Bronchial epithelial cell (primary cell): ENCODE measurements around the gene GRIA1. TPM values are rescaled to one million over a fixed set of nuclear protein-coding genes. Genes with fewer than 3 reads are reported as not detected.

Experiments
- DNase-seq: peaks from one replicate; pipeline ENCODE4 v3.0.0-alpha.2; 2010; ENCODE audit warnings: low read depth
- FAIRE-seq: peaks from 2 replicates; lab custom pipeline; 2011; peaks lifted over from hg19 to GRCh38; lab: Jason Lieb, UNC
- H3K27me3 ChIP-seq: 2 replicates; pipeline ENCODE4 v1.5.1; 2011; ENCODE audit warnings: low read length; ENCODE audit not compliant: control insufficient read depth, insufficient read depth
- H3K36me3 ChIP-seq: 2 replicates; pipeline ENCODE4 v1.5.1; 2011; ENCODE audit warnings: low read length; ENCODE audit not compliant: control insufficient read depth, insufficient read depth
- H3K4me3 ChIP-seq: 2 replicates; pipeline ENCODE4 v1.5.1; 2011; ENCODE audit warnings: mild to moderate bottlenecking, low read depth, low read length, control low read depth
- CTCF ChIP-seq: IDR thresholded peaks from 2 replicates; pipeline ENCODE4 v1.5.1; 2011; ENCODE audit warnings: mild to moderate bottlenecking, moderate library complexity, low read length, control low read depth, inconsistent platforms; ENCODE audit not compliant: insufficient read depth, severe bottlenecking
- total RNA-seq: library from RNA; depleted of rRNA; stranded (reverse); fragments of >200 nt; gene quantifications from 2 replicates; pipeline ENCODE4 v1.2.1, GENCODE V29; 2014

Gene GRIA1
- total RNA-seq, 1 donor from 2014 or later = not detected

- FAIRE-seq = no peak
- Histone ChIP-seq H3K36me3 (no peaks in the 10 kb centered on the region), H3K4me3 (no peak overlapping the region), H3K27me3 (no peaks in the 10 kb centered on the region)
- no peak for TF ChIP-seq CTCF
- DNase-seq = no peak
Measured at GRCh38 chr5:153513156-153513555, 22.7 kb downstream of the GRIA1 start.

DNA sequence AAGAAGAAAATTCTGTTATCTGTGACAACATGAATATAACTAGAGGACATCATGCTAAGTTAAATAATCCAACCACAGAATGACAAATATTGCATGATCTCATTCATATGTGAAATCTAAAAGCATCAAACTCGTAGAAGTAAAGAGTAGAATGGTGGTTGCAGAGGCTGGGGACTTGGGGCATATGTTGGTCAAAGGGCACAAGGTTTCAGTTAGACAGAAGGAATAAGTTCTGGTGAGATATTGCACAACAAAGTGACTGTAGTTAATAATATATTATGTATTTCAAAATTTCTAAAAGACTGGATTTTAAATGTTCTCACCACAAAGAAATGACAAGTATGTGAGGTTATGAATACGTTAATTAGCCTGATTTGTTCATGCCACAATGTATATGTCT, 24.8 kb downstream of the GRIA1 start:
- TF ChIP-seq CTCF = no peak
- no peak for DNase-seq
- no peak for FAIRE-seq

DNA sequence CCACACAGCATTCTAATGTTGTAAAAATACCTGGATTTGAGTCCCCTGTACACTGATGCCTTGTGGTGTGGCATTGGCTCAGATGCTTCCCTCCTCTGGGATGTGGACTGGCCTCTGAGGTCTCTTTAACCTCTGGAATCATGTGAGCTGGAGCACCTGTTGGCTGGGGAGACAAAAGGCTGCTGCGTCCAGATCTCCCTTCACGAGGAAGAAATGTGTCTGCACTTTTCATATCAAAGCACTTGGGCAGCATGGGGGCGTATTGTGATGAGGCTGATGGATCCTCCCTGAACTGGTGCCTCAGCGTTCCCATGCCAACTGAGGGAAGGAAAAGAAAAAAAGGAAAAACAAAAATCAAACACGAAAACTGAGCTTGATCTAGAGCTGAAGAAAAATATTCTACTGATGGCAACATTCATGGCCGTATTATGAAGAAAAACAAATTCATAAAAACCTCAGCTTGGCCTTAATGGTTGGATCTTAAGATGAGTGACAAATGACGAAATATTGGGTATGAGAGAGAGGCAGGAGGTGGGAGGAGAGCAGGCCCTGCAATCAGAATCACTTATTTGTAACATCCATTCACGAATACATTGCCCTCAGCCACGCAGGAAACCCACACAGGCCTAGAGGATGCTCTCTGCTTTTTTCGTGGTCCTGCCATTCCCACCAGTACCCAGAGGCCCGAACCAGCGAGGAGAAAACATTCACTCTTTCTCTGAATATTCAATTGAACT, 26.2 kb downstream of the GRIA1 start:
- Histone ChIP-seq H3K36me3 (no peaks in the 10 kb centered on the region), H3K4me3 (no peak overlapping the region), H3K27me3 (no peaks in the 10 kb centered on the region)
- DNase-seq (no peak), FAIRE-seq (no peak)
- TF ChIP-seq CTCF = no peak

More for the DNA sequence above, 24.8 kb downstream of the GRIA1 start:
- H3K36me3 ChIP-seq = no peaks in the 10 kb centered on the region
- no peak overlapping the region for H3K4me3 ChIP-seq
- no peaks in the 10 kb centered on the region for H3K27me3 ChIP-seq

DNA sequence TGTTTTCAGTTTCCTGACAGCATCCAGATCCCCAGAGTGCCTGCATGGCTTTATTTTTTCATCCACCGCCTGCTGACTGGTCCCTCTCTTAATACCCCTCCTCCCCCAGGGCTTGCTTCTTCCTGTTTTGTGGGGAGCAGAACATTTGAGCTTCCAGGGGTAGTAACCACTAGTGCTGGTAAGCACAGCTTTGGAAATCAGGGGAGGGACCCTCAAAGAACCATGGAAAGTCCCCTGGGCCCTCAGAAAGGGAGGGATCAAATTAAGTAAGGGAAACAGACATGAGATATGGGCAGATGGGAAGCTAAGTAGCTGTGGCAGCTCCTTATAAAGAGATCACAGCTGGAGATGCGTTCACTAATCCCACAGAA, 26.8 kb downstream of the GRIA1 start:
- no peak for FAIRE-seq
- DNase-seq = no peak
- H3K36me3 ChIP-seq = no peaks in the 10 kb centered on the region
- no peak for TF ChIP-seq CTCF
- no peaks in the 10 kb centered on the region for H3K27me3 ChIP-seq
- no peak overlapping the region for H3K4me3 ChIP-seq

DNA sequence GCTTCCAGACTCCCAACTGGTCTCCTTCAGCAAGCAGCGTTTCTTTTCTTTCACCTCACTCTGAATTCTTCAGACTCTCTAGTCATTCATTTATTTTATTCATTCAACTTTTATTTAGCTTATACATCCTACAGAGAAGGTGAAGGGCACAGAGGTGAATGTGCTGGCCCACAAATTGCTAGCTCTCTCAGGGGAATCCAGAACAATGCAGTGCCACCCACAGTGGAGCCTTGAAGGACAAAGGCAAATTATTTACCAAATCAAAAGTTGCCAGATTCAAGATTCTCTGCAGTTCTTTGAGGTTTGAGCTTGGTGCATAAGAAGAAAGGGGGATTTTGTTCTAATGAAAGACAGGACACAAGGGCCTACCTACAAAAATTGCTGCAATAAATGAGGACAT, 29.7 kb downstream of the GRIA1 start:
- FAIRE-seq = no peak

More for the DNA sequence above, 29.7 kb downstream of the GRIA1 start:
- Histone ChIP-seq H3K36me3 (no peaks in the 10 kb centered on the region), H3K27me3 (no peaks in the 10 kb centered on the region), H3K4me3 (no peak overlapping the region)
- TF ChIP-seq CTCF = no peak
- DNase-seq = no peak
